Islet precursor cell (in vitro differentiated cells): ENCODE data around the gene OR7C2.

ENCODE experiments used
- DNase-seq: peaks from one replicate; pipeline ENCODE4 v3.0.0-alpha.2; 2018

The OR7C2 gene

DNA sequence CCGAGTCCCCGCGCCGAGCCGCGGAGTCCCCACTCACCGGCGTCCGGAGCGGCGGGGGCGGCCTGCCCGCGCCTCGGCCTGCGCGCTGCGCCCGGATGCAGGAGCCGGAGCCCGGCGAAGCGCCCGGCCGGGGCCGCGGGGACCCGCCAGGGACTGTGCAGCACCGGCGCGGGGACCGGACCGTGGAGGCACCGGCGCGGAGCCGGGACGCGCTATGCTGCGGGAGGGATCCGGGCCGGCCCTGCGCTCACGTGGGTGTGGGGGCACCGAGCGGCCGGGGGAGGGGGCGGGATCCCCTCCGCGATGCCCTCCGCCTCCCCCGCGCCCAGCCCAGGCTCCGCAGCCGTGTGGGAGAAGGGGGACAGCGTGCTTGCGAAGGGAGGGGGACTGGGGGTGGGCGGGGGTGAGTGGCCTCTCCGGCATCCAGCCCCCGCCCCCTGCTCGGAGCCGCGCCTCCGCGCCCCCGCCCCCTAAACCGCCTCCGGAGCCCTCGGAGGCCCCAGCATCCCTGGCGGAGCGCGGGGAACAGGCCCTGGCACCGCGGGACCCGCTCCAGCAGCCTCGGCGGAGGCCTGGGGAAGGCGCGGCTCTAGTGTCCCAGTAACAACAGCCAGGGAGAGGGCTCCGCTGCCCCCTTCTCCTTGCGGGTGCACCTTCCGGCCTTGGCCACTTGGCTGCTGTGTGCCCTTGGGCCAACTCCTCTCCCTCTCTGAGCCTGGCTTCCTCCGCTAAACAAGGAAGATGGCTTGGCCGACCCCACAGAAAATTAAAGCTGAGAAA lies 38.4 kb downstream of the OR7C2 start, which contains the start of gene SLC1A6:
SLC1A6 (minus strand) TSS at position 389 of the 780 bp plus-strand sequence. CDS start 6,954 bp downstream, outside the sequence.
- DNase-seq: peak; percentile 73

DNA sequence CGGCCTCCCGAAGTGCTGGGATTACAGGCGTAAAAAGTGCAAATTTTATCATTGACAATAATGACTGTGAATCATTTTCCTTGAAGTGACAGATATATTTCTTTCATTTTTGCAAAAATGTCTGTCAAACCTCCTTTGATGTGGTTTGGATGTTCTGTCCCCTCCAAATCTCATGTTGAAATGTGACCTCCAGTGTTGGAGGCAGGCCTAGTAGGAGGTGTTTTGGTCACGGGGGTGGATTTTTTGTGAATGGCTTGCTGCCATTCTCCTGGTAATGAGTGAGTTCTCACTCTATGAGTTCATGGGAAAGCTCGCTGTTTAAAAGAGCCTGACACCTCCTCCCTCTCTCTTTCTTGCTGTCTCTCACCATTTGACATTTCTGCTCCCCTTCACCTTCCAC lies 43.8 kb downstream of the OR7C2 start:
- no peak for DNase-seq
